K562 (cell line): Measurements from ENCODE around the gene KIFC3. TPM values are rescaled to one million over a fixed set of nuclear protein-coding genes. Genes with fewer than 3 reads are reported as not detected.

Experiments used
- BRF2 ChIP-seq: IDR thresholded peaks from 3 replicates; pipeline ENCODE4 v1.6.1; 2011; ENCODE audit warnings: borderline replicate concordance, mild to moderate bottlenecking; ENCODE audit not compliant: insufficient read length, insufficient read depth
- CREB3 ChIP-seq: fragments of 450-650 bp; conservative IDR thresholded peaks from 2 replicates; pipeline ENCODE4 v1.6.1; 2016; ENCODE audit warnings: missing genetic modification characterization, low read depth, mild to moderate bottlenecking, missing compliant biosample characterization, moderate library complexity
- EP400 ChIP-seq: fragments of 450-650 bp; IDR thresholded peaks from 2 replicates; pipeline ENCODE4 v1.6.1; 2017; ENCODE audit warnings: antibody characterized with exemption, mild to moderate bottlenecking, moderate library complexity
- MCM7 ChIP-seq, 2 experiments: fragments of 450-650 bp; IDR thresholded peaks; 2 replicates each; pipeline ENCODE4 v1.6.1; 2016 to 2018
- MYNN ChIP-seq, 2 experiments: sonication (generic); formaldehyde crosslinking in 1 of 2; IDR thresholded peaks; 2 replicates each; pipeline versions ENCODE4 v1.5.0 to v1.6.1; 2016 to 2020; ENCODE audit warnings: antibody characterized with exemption in 1 of 2, missing genetic modification reagents in 1 of 2
- NFIC ChIP-seq: fragments of 450-650 bp; IDR thresholded peaks from 2 replicates; pipeline ENCODE4 v1.6.1; 2017; ENCODE audit warnings: mild to moderate bottlenecking, inconsistent platforms
- RBBP5 ChIP-seq: fragments of 200-600 bp; sonication (generic); IDR thresholded peaks from 2 replicates; pipeline ENCODE4 v1.6.1; 2012; ENCODE audit warnings: borderline replicate concordance, mild to moderate bottlenecking, low read length, control low read depth, inconsistent platforms; ENCODE audit not compliant: insufficient read depth, poor library complexity, severe bottlenecking
- RCOR1 ChIP-seq, 2 experiments: IDR thresholded peaks; 2 replicates each; pipeline ENCODE4 v1.6.1; 2012; ENCODE audit warnings: low read depth in 2 of 2, low read length in 2 of 2, borderline replicate concordance in 1 of 2, improper control_type of control experiment in 1 of 2
- RFX5 ChIP-seq: IDR thresholded peaks from 2 replicates; pipeline ENCODE4 v1.6.1; 2011; ENCODE audit warnings: low read depth, mild to moderate bottlenecking, improper control_type of control experiment, low read length
- RUNX1 ChIP-seq: sonication (generic); IDR thresholded peaks from 2 replicates; pipeline ENCODE4 v1.6.1; 2016; ENCODE audit warnings: antibody characterized with exemption, low read depth
- ZFP1 ChIP-seq: fragments of 450-650 bp; formaldehyde crosslinking; IDR thresholded peaks from 2 replicates; pipeline ENCODE4 v1.4.0; 2020; ENCODE audit warnings: mild to moderate bottlenecking, mixed read lengths
- polyA plus RNA-seq, 8 experiments: library from polyadenylated mRNA; depleted of rRNA in 4 of 8; stranded (reverse) in 5 of 8; unstranded in 3 of 8; fragments of >200 nt; fragmentation: Nextera tagmentation in 2 of 8; fragmentation: Illumina TruSeq in 1 of 8; extraction: Ambion mirVana in 2 of 8; extraction: Trizol in 1 of 8; gene quantifications; 2 replicates each; pipeline versions ENCODE4 v1.2.1 to v1.2.3, GENCODE V29; 2011 to 2014; ENCODE audit warnings: inconsistent platforms in 1 of 8, missing spikeins in 1 of 8
- total RNA-seq, 7 experiments: library from RNA; depleted of rRNA in 6 of 7; stranded (reverse); fragments of >200 nt in 6 of 7; fragmentation: Illumina TruSeq in 2 of 7; extraction: Trizol in 2 of 7; gene quantifications; 2 replicates each; pipeline versions ENCODE4 v1.2.1 to v1.2.3, GENCODE V29; 2011 to 2021; ENCODE audit warnings: low replicate concordance in 1 of 7
- TF ChIP-seq, protein P1 (sequence below): fragments of 450-650 bp; IDR thresholded peaks from 2 replicates; pipeline ENCODE4 v1.6.1; 2016; ENCODE audit warnings: mild to moderate bottlenecking

The KIFC3 gene
- total and polyA plus RNA-seq, 9 of the 15 experiments (the other 6 are each of a cell fraction or from before 2014, with no cell fraction given): 0.23 to 105 (median 26.2) TPM

DNA sequence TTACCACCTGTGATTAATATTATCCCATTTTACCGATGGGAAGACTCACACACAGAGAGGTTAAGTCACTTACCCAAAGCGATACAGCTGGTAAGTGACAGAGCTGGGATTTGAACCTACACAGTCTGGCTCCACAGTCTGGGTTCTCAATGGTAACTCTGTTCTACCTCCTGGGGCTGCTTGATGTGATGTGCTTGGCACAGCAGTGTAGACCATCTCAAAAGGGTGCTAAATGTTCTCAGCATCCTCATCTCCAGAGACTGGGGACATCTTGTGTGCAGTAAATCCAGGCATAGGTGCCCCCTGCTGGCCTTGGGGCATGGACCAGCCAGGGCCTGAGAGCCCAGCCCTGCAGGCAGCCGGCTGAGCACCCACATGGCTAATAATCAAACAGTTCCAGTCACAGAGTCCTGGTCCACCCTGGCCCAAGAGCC is 82.1 kb downstream of the KIFC3 start (continued):
- TF ChIP-seq CREB3 (tag): no peak
- TF ChIP-seq, protein P1, sequence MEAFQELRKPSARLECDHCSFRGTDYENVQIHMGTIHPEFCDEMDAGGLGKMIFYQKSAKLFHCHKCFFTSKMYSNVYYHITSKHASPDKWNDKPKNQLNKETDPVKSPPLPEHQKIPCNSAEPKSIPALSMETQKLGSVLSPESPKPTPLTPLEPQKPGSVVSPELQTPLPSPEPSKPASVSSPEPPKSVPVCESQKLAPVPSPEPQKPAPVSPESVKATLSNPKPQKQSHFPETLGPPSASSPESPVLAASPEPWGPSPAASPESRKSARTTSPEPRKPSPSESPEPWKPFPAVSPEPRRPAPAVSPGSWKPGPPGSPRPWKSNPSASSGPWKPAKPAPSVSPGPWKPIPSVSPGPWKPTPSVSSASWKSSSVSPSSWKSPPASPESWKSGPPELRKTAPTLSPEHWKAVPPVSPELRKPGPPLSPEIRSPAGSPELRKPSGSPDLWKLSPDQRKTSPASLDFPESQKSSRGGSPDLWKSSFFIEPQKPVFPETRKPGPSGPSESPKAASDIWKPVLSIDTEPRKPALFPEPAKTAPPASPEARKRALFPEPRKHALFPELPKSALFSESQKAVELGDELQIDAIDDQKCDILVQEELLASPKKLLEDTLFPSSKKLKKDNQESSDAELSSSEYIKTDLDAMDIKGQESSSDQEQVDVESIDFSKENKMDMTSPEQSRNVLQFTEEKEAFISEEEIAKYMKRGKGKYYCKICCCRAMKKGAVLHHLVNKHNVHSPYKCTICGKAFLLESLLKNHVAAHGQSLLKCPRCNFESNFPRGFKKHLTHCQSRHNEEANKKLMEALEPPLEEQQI: no peak
- TF ChIP-seq MCM7 (IDR thresholded peaks at IDR 0.05): no peak
- no peak for TF ChIP-seq RFX5
- TF ChIP-seq RBBP5: no peak
- no peak for TF ChIP-seq BRF2
- TF ChIP-seq RUNX1: no peak
- TF ChIP-seq RCOR1 (IDR thresholded peaks at IDR 0.05; ENCODE audit: borderline replicate concordance in 1 of 2, low read depth in 2 of 2, low read length in 2 of 2): peak in 1 of 2 experiments; percentile 76; a peak in 2 of 4 replicates
- no peak for TF ChIP-seq NFIC
- no peak for TF ChIP-seq MYNN (IDR thresholded peaks at IDR 0.05)
- no peak for TF ChIP-seq MYNN (CRISPR knock-in tag; IDR thresholded peaks at IDR 0.05)
- no peak for TF ChIP-seq ZFP1
- no peak for TF ChIP-seq EP400
